ENCODE measurements around the gene DOHH. TPM values are rescaled to one million over a fixed set of nuclear protein-coding genes. Genes with fewer than 3 reads are reported as not detected.

DOHH gene
- total and polyA plus RNA-seq, 2 experiments from 2014 or later = 15.0 to 20.4 TPM

DNA sequence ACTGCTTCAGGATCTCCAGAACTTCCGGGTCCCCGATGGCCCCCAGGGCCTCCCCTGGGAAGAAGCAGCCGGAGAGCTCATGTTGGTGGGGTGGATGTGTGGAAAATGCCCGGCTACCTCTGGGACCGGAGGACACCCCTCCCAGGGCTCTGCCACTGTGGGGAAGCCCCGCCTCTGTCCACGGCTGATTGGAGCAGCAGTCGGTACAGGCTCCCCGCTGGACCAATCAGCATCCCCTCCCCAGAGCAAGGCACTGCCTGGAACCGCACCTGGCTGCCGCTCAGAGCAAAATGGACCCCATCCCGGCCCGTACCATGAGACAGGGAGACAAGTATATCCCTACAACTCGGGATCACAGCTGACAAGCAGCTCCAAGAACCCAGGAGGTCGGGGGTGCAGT is 6.4 kb downstream of the DOHH start:
- TF ChIP-seq EZH2phosphoT487 (IDR thresholded peaks at IDR 0.05; ENCODE audit: insufficient read depth, low read depth) = no peak
- TF ChIP-seq EZH2 (IDR thresholded peaks at IDR 0.05; ENCODE audit: insufficient read depth, poor library complexity, severe bottlenecking) = no peak
- no peaks in the 10 kb centered on the region for H3F3A ChIP-seq (ENCODE audit: insufficient read depth)
- H3K27ac ChIP-seq = no peak overlapping the region
- H3K4me1 ChIP-seq (ENCODE audit: insufficient read depth) = no peaks in the 10 kb centered on the region
- H4K20me1 ChIP-seq (ENCODE audit: insufficient read depth) = no peaks in the 10 kb centered on the region
- H3K79me2 ChIP-seq (ENCODE audit: insufficient read depth) = peaks cover 23% of the 10 kb centered on the region
- in situ Hi-C loops (cut with MboI) = no loop called here
- no peak overlapping the region for H3K9ac ChIP-seq
- no peaks in the 10 kb centered on the region for H3K9me2 ChIP-seq (ENCODE audit: insufficient read depth)
- DNase-seq = no peak
- no peaks in the 10 kb centered on the region for H3K27me3 ChIP-seq (replicated peaks; ENCODE audit: insufficient read depth)
- H2AFZ ChIP-seq = no peak overlapping the region
- H3K4me2 ChIP-seq (ENCODE audit: unreplicated experiment) = no peak overlapping the region
- H3K9me3 ChIP-seq (ENCODE audit: low read depth) = no peaks in the 10 kb centered on the region
- 0 out of 2 replicates have a peak, but pooled peaks cover 5% of the 10 kb centered on the region for H3K36me3 ChIP-seq (ENCODE audit: low read depth)
- H3K4me3 ChIP-seq = no peak overlapping the region
- WGBS, 2 experiments (ENCODE audit: low coverage in 1 of 2, low lambda C conversion rate in 2 of 2, missing lambda C conversion rate in 2 of 2) = 85 to 92% methylated on average over 10 to 15 of the region's 15 CpGs

DNA sequence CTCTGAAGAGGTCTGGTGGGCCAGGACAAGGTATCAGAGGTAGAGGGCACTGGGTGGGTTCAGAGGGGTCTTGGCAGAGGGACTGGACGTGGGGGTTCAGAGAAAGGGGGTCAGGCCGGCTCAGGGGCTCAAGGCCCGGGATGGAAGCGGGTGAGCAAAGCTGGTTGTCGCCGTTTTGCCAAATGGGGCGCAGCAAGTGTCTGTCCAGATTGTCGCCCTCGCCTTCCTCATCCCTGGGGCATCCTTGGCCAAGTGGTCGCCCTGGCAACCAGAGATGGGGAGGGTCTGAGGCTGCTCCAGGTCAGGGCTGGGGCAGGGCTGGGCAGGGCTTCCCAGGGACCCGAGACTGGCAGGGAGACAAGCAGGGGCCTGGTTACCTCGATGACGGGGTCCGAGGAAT is 6.8 kb downstream of the DOHH start:
- no peaks in the 10 kb centered on the region for H3K9me2 ChIP-seq (ENCODE audit: insufficient read depth)
- no peak for DNase-seq
- no peak overlapping the region for H3K4me2 ChIP-seq (ENCODE audit: unreplicated experiment)
- H3K4me1 ChIP-seq (ENCODE audit: insufficient read depth) = no peaks in the 10 kb centered on the region
- H3K36me3 ChIP-seq (ENCODE audit: low read depth) = 0 out of 2 replicates have a peak, but pooled peaks cover 5% of the 10 kb centered on the region
- no peaks in the 10 kb centered on the region for H3F3A ChIP-seq (ENCODE audit: insufficient read depth)
- no peaks in the 10 kb centered on the region for H3K9me3 ChIP-seq (ENCODE audit: low read depth)
- WGBS, 2 experiments (ENCODE audit: low coverage in 1 of 2, low lambda C conversion rate in 2 of 2, missing lambda C conversion rate in 2 of 2) = 96% methylated on average over 14 of the region's 14 CpGs
- no peak overlapping the region for H3K9ac ChIP-seq
- no peaks in the 10 kb centered on the region for H3K27me3 ChIP-seq (replicated peaks; ENCODE audit: insufficient read depth)
- H4K20me1 ChIP-seq (ENCODE audit: insufficient read depth) = no peaks in the 10 kb centered on the region
- H3K27ac ChIP-seq = no peak overlapping the region
- TF ChIP-seq EZH2 (IDR thresholded peaks at IDR 0.05; ENCODE audit: insufficient read depth, poor library complexity, severe bottlenecking) = no peak
- TF ChIP-seq EZH2phosphoT487 (IDR thresholded peaks at IDR 0.05; ENCODE audit: insufficient read depth, low read depth) = no peak
- no peak overlapping the region for H3K4me3 ChIP-seq
- H2AFZ ChIP-seq = no peak overlapping the region
- in situ Hi-C loops (cut with MboI) = no loop called here
- H3K79me2 ChIP-seq (ENCODE audit: insufficient read depth) = peaks cover 19% of the 10 kb centered on the region

DNA sequence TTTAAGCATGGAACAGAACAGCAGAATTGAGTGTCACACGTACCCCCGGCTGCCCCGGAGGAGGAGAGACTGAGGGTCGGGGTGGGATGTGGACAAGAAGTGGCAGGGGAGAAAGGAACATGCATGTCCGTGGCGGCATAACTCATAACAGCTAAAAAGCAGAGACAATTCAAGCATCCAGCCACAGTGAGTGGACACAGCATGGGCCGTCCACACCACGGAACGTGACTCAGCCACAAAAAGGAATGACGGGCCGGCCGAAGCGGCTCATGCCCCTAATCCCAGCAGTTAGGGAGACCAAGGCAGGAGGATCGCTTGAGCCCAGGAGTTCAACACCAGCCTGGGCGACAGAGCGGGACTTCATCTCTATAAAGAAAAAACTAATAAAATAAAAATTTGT is 7.6 kb downstream of the DOHH start:
- no peak for TF ChIP-seq EZH2 (IDR thresholded peaks at IDR 0.05; ENCODE audit: insufficient read depth, poor library complexity, severe bottlenecking)
- TF ChIP-seq EZH2phosphoT487 (IDR thresholded peaks at IDR 0.05; ENCODE audit: insufficient read depth, low read depth) = no peak
- WGBS, 2 experiments (ENCODE audit: low coverage in 1 of 2, low lambda C conversion rate in 2 of 2, missing lambda C conversion rate in 2 of 2) = 96 to 97% methylated on average over 16 of the region's 16 CpGs
- in situ Hi-C loops (cut with MboI) = no loop called here
- Histone ChIP-seq H3K9ac (no peak overlapping the region), H3K36me3 (ENCODE audit: low read depth) (0 out of 2 replicates have a peak, but pooled peaks cover 5% of the 10 kb centered on the region), H3K4me3 (no peak overlapping the region), H2AFZ (no peak overlapping the region), H4K20me1 (ENCODE audit: insufficient read depth) (no peaks in the 10 kb centered on the region), H3K27me3 (replicated peaks; ENCODE audit: insufficient read depth) (no peaks in the 10 kb centered on the region), H3K4me1 (ENCODE audit: insufficient read depth) (no peaks in the 10 kb centered on the region), H3K9me3 (ENCODE audit: low read depth) (no peaks in the 10 kb centered on the region), H3K27ac (no peak overlapping the region), H3K79me2 (ENCODE audit: insufficient read depth) (peaks cover 11% of the 10 kb centered on the region), H3F3A (ENCODE audit: insufficient read depth) (no peaks in the 10 kb centered on the region), H3K9me2 (ENCODE audit: insufficient read depth) (no peaks in the 10 kb centered on the region), H3K4me2 (ENCODE audit: unreplicated experiment) (no peak overlapping the region)
- DNase-seq = no peak

DNA sequence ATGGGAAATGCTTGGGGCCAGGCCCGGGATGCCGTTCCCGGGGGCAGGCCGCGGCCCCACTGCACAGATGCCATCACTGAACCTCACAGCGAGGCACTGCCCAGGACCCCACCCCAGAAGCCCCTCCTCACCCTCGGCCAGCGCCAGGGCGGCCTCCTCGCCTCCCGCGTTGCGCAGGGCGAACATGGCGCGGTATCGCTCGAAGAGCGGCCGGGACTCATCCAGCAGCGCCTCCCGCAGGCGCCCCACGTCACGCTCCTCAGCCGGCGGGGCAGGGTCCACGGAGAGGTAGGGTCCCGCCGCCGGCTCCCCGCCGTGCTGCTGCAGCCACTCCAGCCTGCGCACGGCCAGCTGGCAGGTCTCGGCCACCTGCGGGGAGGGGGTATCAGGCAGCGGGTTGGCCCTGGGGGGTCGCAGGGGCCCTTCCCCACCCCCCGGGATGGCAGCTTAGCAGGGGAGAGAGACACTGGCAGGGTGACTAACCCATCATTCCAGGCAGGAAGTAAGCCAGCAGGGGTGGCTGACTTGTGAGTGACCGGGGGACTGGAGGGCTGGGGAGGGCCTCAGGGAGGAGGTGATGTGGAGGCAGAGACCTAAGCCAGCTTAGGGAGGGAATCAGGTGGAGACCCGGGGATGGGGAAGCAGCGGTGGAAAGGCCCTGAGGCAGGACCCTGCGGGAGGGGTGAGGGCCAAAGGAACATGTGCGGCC is 8.2 kb downstream of the DOHH start:
- Histone ChIP-seq H3K4me1 (ENCODE audit: insufficient read depth) (no peaks in the 10 kb centered on the region), H3F3A (ENCODE audit: insufficient read depth) (no peaks in the 10 kb centered on the region), H3K27me3 (replicated peaks; ENCODE audit: insufficient read depth) (no peaks in the 10 kb centered on the region), H2AFZ (no peak overlapping the region), H4K20me1 (ENCODE audit: insufficient read depth) (no peaks in the 10 kb centered on the region), H3K36me3 (ENCODE audit: low read depth) (0 out of 2 replicates have a peak, but pooled peaks cover 5% of the 10 kb centered on the region), H3K9me3 (ENCODE audit: low read depth) (no peaks in the 10 kb centered on the region), H3K9ac (no peak overlapping the region), H3K4me2 (ENCODE audit: unreplicated experiment) (no peak overlapping the region), H3K79me2 (ENCODE audit: insufficient read depth) (peaks cover 7% of the 10 kb centered on the region; the same call in 1 of the 2 replicates), H3K4me3 (no peak overlapping the region), H3K9me2 (ENCODE audit: insufficient read depth) (no peaks in the 10 kb centered on the region), H3K27ac (no peak overlapping the region)
- 94 to 96% methylated on average over 11 to 45 of the region's 45 CpGs for WGBS, 2 experiments (ENCODE audit: low coverage in 1 of 2, low lambda C conversion rate in 2 of 2, missing lambda C conversion rate in 2 of 2)
- no peak for DNase-seq
- no peak for TF ChIP-seq EZH2phosphoT487 (IDR thresholded peaks at IDR 0.05; ENCODE audit: insufficient read depth, low read depth)
- TF ChIP-seq EZH2 (IDR thresholded peaks at IDR 0.05; ENCODE audit: insufficient read depth, poor library complexity, severe bottlenecking) = no peak
- in situ Hi-C loops (cut with MboI) = no loop called here
